Measurements from ENCODE around the gene GNPDA1.

Gene GNPDA1

DNA sequence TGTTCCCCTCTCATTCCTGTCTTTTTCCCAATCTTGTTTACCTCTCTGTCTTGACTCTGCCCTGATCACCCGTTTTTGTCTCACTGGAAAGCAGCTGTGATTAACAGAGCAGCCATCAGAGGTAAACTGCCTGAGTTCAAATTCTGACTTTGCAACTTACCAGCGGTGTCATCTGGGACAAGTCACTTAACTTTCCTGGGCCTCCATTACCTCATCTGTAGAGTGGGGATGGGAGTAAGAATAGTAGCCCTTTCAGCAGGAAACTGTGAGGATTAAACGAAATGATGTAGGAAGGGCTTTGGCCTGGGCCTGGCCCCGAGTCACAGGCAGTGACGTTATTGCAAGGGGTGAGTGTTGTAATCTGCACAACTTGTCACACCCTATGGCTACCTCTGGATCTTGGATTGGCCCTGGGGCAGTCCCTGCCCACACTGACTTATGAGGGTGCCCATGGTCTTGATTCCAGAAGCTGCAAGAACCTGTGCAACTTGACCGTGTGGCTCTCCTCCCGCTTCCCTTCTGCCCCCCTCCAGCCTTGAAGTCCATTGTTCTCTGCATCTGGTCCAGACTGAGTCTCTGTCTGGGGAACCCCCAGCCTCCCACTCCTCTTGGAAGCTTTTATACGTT lies 54.2 kb downstream of the GNPDA1 start:
- no peak for DNase-seq (ENCODE audit: extremely low read depth in 1 of 2, low read depth in 1 of 2)

- no peak for DNase-seq (ENCODE audit: extremely low read depth in 1 of 2, low read depth in 1 of 2)
Measured at GRCh38 chr5:141958113-141958512, 54.7 kb downstream of the GNPDA1 start, which contains the start of gene PCDH12. Gene PCDH12, minus strand, starts transcription at chr5:141958202. Its CDS starts 351 bp downstream, at chr5:141957851.

GRCh38 chr5:141957367-141957996 lies 55.3 kb downstream of the GNPDA1 start:
- no peak for DNase-seq (ENCODE audit: extremely low read depth in 1 of 2, low read depth in 1 of 2)

DNA sequence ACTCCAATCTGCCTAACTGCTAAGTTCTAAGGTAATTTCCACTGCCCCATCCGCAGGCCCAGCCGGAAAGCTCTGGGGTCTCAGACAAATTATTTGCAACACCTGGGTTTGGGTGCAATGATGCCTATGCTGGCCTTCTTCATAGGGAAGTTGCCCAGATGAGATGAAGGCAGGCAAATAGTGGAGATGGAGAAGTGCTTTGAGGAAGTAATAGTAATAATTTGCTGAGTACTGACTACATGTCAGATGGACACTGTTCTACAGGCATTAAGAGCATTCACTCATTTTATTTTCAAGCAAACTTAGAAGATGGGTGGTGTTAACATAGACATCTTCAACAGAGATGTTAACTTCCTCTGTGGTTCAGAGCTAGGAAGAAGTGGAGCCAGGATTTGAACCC lies 58.6 kb downstream of the GNPDA1 start:
- DNase-seq (ENCODE audit: extremely low read depth in 1 of 2, low read depth in 1 of 2): no peak

GRCh38 chr5:141952020-141952419 lies 60.8 kb downstream of the GNPDA1 start:
- no peak for DNase-seq (ENCODE audit: extremely low read depth in 1 of 2, low read depth in 1 of 2)

DNA sequence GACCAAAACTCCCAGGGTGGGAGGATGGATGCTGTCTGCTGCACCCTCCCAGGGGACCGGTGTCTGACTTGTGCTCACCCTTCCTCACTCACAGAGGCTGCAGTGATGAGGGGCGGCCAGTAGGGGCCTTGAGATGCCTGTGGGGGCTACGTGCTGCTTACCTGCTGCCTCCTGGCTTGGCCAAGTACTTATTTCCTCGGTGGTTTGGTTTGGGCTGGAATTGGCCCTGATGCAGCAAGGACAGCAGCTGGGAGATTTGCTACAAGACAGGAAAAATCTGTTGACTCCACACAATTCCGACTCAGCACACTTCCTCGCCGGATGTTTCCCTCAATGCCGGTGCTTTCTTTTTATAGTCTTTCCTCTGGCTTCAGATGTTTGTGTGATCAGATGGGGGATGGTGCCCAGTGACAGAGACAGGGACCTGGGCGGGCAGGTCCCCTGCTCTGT lies 61.5 kb downstream of the GNPDA1 start:
- no peak for DNase-seq (ENCODE audit: extremely low read depth in 1 of 2, low read depth in 1 of 2)
